ENCODE measurements around the gene IQGAP2. TPM values are rescaled to one million over a fixed set of nuclear protein-coding genes. Genes with fewer than 3 reads are reported as not detected.
A peak's percentile ranks its signal among the peaks of the same experiment; 100 is the strongest.

Gene IQGAP2
- total and polyA plus RNA-seq, 9 of the 15 experiments (the other 6 are each of a cell fraction or from before 2014, with no cell fraction given): 8.7 to 23.2 (median 17.4) TPM

- TF ChIP-seq ZNF324 (CRISPR knock-in tag; IDR thresholded peaks at IDR 0.05): no peak
- peak; percentile 53; the same call in 1 of the 2 replicates for TF ChIP-seq ZNF41 (CRISPR knock-in tag; conservative IDR thresholded peaks at IDR 0.05)
- no peak for TF ChIP-seq KAT2B (IDR thresholded peaks at IDR 0.05; ENCODE audit: low read depth, low read length)
- no peak for TF ChIP-seq SLC30A9 (CRISPR knock-in tag; IDR thresholded peaks at IDR 0.05)
- TF ChIP-seq CUX1 (CRISPR knock-in tag; IDR thresholded peaks at IDR 0.05): peak; percentile 89
- 0 out of 2 replicates have a peak, but pooled peaks have one; percentile 23 for TF ChIP-seq ELK3 (CRISPR knock-in tag; IDR thresholded peaks at IDR 0.05)
- TF ChIP-seq BRCA1 (IDR thresholded peaks at IDR 0.05): no peak
- TF ChIP-seq BRCA1 (CRISPR knock-in tag; IDR thresholded peaks at IDR 0.05): no peak
- no peak for TF ChIP-seq NFE2L1 (tag; IDR thresholded peaks at IDR 0.05; ENCODE audit: borderline replicate concordance, low read depth)
- TF ChIP-seq POLR2AphosphoS5 (IDR thresholded peaks at IDR 0.05; ENCODE audit: control insufficient read depth, insufficient read depth, low read depth, low read length): peak; percentile 100
- peak in 1 of 2 experiments; percentile 85; a peak in 2 of 4 replicates for TF ChIP-seq NONO (IDR thresholded peaks at IDR 0.05; ENCODE audit: low read depth in 2 of 2, low read length in 1 of 2)
- 0 out of 2 replicates have a peak, but pooled peaks have one; percentile 57 for TF ChIP-seq ZNF79 (CRISPR knock-in tag; IDR thresholded peaks at IDR 0.05; ENCODE audit: low read depth)
- peak; percentile 94 for TF ChIP-seq HMGN3 (IDR thresholded peaks at IDR 0.05; ENCODE audit: borderline replicate concordance, extremely low read depth, insufficient read length, low read depth, low read length)
- peak in 1 of 2 experiments; percentile 86; a peak in 2 of 4 replicates for TF ChIP-seq HDAC1 (IDR thresholded peaks at IDR 0.05)
- TF ChIP-seq EP400 (IDR thresholded peaks at IDR 0.05): peak; percentile 55; the same call in 1 of the 2 replicates
- no peak; the same call in 1 of the 2 replicates for TF ChIP-seq NFRKB (IDR thresholded peaks at IDR 0.05; ENCODE audit: low read depth)
- no peak for TF ChIP-seq ZNF780A (CRISPR knock-in tag; IDR thresholded peaks at IDR 0.05)
- TF ChIP-seq ATF1 (CRISPR knock-in tag; IDR thresholded peaks at IDR 0.05): no peak
- 0 out of 2 replicates have a peak, but pooled peaks have one; percentile 31 for TF ChIP-seq ATF1 (tag; IDR thresholded peaks at IDR 0.05)
- peak; percentile 92; the same call in 1 of the 2 replicates for TF ChIP-seq NBN (IDR thresholded peaks at IDR 0.05; ENCODE audit: low read depth)
- TF ChIP-seq NCOA2 (IDR thresholded peaks at IDR 0.05; ENCODE audit: partially characterized antibody in 2 of 2): peak; percentile 55 to 70
- TF ChIP-seq SAFB2 (IDR thresholded peaks at IDR 0.05; ENCODE audit: borderline replicate concordance, low read depth, low read length, severe bottlenecking): no peak
- peak; percentile 65 for TF ChIP-seq NEUROD1 (IDR thresholded peaks at IDR 0.05; ENCODE audit: borderline replicate concordance, low read depth, low read length, partially characterized antibody)
- peak; percentile 100 for TF ChIP-seq TCF3 (CRISPR knock-in tag; IDR thresholded peaks at IDR 0.05)
Observed at GRCh38 chr5:76657683-76658311, 254.7 kb downstream of the IQGAP2 start (continued).
